SW 1271 (cell line): ENCODE data around the gene CENPQ.

Experiments used
- DNase-seq, 2 experiments: peaks; one replicate each; lab custom pipeline; 2025; lab: John Stamatoyannopoulos, UW

The CENPQ gene

DNA sequence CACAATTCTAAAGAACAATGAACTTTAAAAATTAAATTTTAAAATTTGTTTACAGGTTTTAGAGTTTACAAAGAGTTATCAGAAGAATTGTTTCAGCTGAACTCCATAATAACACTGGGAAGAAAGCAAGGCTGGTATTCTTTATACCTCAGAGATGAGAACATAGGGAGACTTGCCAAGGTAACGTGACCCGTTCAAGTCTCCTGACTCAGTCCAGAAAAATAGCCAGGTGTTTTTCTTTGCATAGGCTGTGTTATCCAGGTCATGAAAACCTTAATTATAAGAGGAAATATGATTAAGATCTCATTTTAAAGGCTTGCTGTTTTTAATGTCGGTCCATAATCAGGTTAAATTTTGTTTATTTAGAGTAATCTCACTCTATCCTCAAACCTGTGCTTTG is 78.8 kb downstream of the CENPQ start:
- no peak for DNase-seq
